NB4 (cell line): ENCODE measurements around the gene CAB39.

ENCODE experiments used
- DNase-seq: peaks from one replicate; pipeline ENCODE4 v3.0.0; 2010; ENCODE audit warnings: low read depth
- H3K4me3 ChIP-seq: one replicate; pipeline ENCODE4 v1.5.1; 2011; ENCODE audit warnings: mild to moderate bottlenecking, low read depth, low read length, moderate library complexity
- CTCF ChIP-seq: IDR thresholded peaks from one replicate; pipeline ENCODE4 v1.5.1; 2012; ENCODE audit warnings: low read depth, low read length
- MAX ChIP-seq: IDR thresholded peaks from 2 replicates; pipeline ENCODE4 v1.6.1; 2011; ENCODE audit warnings: low read depth, low read length
- MYC ChIP-seq: IDR thresholded peaks from 2 replicates; pipeline ENCODE4 v1.6.1; 2011; ENCODE audit warnings: low read depth, low read length
- POLR2A ChIP-seq: IDR thresholded peaks from 2 replicates; pipeline ENCODE4 v1.6.1; 2011; ENCODE audit warnings: mild to moderate bottlenecking; ENCODE audit not compliant: insufficient read length; ENCODE audit errors: extremely low read depth

The CAB39 gene

GRCh38 chr2:230827774-230828271 is 115.2 kb downstream of the CAB39 start:
- DNase-seq = no peak
- no peak overlapping the region for H3K4me3 ChIP-seq

GRCh38 chr2:230828272-230828961 is 115.8 kb downstream of the CAB39 start:
- peak; percentile 87 for DNase-seq
- no peak overlapping the region for H3K4me3 ChIP-seq
- TF ChIP-seq MAX = no peak
- TF ChIP-seq POLR2A = no peak
- TF ChIP-seq CTCF = peak; percentile 11

More at GRCh38 chr2:230827774-230828271, 115.2 kb downstream of the CAB39 start:
- TF ChIP-seq CTCF (no peak), POLR2A (no peak), MAX (no peak)

- DNase-seq = no peak
- H3K4me3 ChIP-seq = no peak overlapping the region
- TF ChIP-seq POLR2A (no peak), MYC (no peak), MAX (no peak), CTCF (no peak)
Measured at GRCh38 chr2:230829293-230829692, 116.7 kb downstream of the CAB39 start.

GRCh38 chr2:230829959-230830358 is 117.3 kb downstream of the CAB39 start:
- H3K4me3 ChIP-seq = no peak overlapping the region
- TF ChIP-seq MAX = no peak
- no peak for TF ChIP-seq MYC
- TF ChIP-seq CTCF = no peak
- no peak for TF ChIP-seq POLR2A
- no peak for DNase-seq

- TF ChIP-seq CTCF (no peak), MAX (no peak), POLR2A (no peak), MYC (no peak)
- H3K4me3 ChIP-seq = no peak overlapping the region
- peak; percentile 26 for DNase-seq
Measured at GRCh38 chr2:230830428-230830827, 117.8 kb downstream of the CAB39 start.
